ENCODE measurements around the gene DDX19B.

- TF ChIP-seq EZH2phosphoT487 (IDR thresholded peaks at IDR 0.05; ENCODE audit: insufficient read depth, low read depth) (no peak), EZH2 (IDR thresholded peaks at IDR 0.05; ENCODE audit: insufficient read depth, poor library complexity, severe bottlenecking) (no peak)
Measured at GRCh38 chr16:70255574-70255973, 43.4 kb upstream of the DDX19B start.
